Measurements from ENCODE around the gene SAP25. TPM values are rescaled to one million over a fixed set of nuclear protein-coding genes. Genes with fewer than 3 reads are reported as not detected.

Gene SAP25
- total and polyA plus RNA-seq, 2 experiments from 2014 or later, result 3.8 to 4.1 TPM

DNA sequence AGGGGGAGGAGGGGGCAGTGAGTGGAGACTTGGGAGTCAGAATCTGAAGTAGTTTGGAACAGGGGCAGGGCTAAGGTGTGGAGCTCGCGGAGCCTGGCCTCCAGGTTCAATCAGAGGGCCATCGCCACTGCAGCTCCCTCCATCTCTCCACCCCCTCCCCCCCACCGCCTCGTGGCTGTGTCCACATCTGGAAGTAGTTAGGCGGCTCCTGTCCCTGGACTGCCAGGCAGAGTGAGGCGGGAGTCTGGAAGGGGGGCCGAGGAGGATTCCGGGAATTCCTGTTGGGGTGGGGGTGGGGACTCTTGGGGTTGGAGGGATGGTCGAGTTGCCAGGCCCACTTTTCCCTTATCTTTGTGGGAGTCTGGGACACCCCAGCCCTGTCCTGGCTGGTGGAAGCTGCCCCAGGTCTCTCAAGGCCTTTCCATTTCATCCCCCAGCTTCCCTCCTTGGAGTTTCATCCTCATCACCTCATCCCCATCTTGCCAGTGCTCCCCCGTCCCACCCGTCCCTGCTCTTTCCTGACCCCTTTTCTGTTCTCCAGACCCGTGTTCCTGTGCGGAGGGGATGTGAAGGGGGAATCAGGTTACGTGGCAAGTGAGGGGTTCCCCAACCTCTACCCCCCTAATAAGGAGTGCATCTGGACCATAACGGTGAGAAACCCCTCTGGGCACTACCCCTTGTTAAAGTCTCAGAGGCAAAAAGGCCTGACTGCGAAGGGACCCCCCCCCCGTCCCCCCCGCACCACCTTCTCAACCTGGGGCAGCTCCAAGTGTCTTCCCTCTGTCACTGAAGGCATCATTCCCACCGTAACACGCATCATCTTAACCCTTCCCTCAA lies 29.4 kb upstream of the SAP25 start:
- ATAC-seq (peak; percentile 17), DNase-seq (ENCODE audit: low spot score) (peak; percentile 94)
- H3K27me3 ChIP-seq (ENCODE audit: insufficient read depth), result peaks cover 13% of the 10 kb centered on the region
- H2AFZ ChIP-seq, result no peak overlapping the region
- peak overlapping the region; percentile 90 for H3K4me3 ChIP-seq
- H3K79me2 ChIP-seq (replicated peaks; ENCODE audit: insufficient read depth), result no peaks in the 10 kb centered on the region
- TF ChIP-seq, protein P1, sequence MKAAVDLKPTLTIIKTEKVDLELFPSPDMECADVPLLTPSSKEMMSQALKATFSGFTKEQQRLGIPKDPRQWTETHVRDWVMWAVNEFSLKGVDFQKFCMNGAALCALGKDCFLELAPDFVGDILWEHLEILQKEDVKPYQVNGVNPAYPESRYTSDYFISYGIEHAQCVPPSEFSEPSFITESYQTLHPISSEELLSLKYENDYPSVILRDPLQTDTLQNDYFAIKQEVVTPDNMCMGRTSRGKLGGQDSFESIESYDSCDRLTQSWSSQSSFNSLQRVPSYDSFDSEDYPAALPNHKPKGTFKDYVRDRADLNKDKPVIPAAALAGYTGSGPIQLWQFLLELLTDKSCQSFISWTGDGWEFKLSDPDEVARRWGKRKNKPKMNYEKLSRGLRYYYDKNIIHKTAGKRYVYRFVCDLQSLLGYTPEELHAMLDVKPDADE (IDR thresholded peaks at IDR 0.05), result 0 out of 2 replicates have a peak, but pooled peaks have one; percentile 41
- peak; percentile 81 for TF ChIP-seq POLR2AphosphoS5 (IDR thresholded peaks at IDR 0.05; ENCODE audit: low read depth)
- TF ChIP-seq CREB1 (CRISPR knock-in tag; IDR thresholded peaks at IDR 0.05; ENCODE audit: low read depth), result no peak
- TF ChIP-seq NANOG (IDR thresholded peaks at IDR 0.05; ENCODE audit: borderline replicate concordance), result no peak; the same call in 1 of the 2 replicates
- TF ChIP-seq ZNF331 (CRISPR knock-in tag; IDR thresholded peaks at IDR 0.05; ENCODE audit: low read depth), result 0 out of 2 replicates have a peak, but pooled peaks have one; percentile 20
- Mint-ChIP-seq H3K4me3 (peak overlapping the region; percentile 86), H3K4me1 (peaks cover 39% of the 10 kb centered on the region), H3K36me3 (ENCODE audit: low read depth) (peaks cover 11% of the 10 kb centered on the region), H3K9me3 (no peaks in the 10 kb centered on the region), H3K27me3 (ENCODE audit: insufficient read depth, low read depth, poor library complexity) (peaks cover 35% of the 10 kb centered on the region), H3K27ac (peak overlapping the region; percentile 94; the same call in 1 of the 2 replicates)
- peak overlapping the region; percentile 99 for H3K4me2 ChIP-seq
- H3F3A ChIP-seq (replicated peaks; ENCODE audit: low read depth), result 0 out of 2 replicates have a peak, but pooled peaks cover 3% of the 10 kb centered on the region
- peaks cover 26% of the 10 kb centered on the region for H3K4me1 ChIP-seq (ENCODE audit: insufficient read depth)
- H4K20me1 ChIP-seq (replicated peaks; ENCODE audit: insufficient read depth), result no peaks in the 10 kb centered on the region; the same call in 1 of the 2 replicates
- H3K9me2 ChIP-seq (ENCODE audit: insufficient read depth), result no peaks in the 10 kb centered on the region
- H3K27ac ChIP-seq (ENCODE audit: low read depth), result peak overlapping the region; percentile 97
- H3K36me3 ChIP-seq (ENCODE audit: insufficient read depth), result no peaks in the 10 kb centered on the region

DNA sequence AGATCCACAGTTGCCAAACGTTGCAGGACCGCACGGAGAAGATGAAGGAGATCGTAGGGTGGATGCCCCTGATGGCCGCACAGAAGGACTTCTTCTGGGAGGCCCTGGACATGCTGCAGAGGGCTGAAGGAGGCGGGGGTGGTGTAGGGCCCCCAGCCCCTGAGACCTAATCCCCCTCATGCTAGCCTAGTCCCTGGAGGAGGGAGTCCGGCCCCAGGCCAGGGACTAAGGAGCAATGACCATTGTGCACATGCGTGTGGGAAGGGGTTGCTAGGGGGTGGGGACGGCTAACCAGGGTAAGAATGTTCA lies 27.0 kb upstream of the SAP25 start:
- Mint-ChIP-seq H3K36me3 (ENCODE audit: low read depth) (peaks cover 11% of the 10 kb centered on the region), H3K9me3 (no peaks in the 10 kb centered on the region), H3K4me1 (peaks cover 34% of the 10 kb centered on the region), H3K27ac (no peak overlapping the region), H3K27me3 (ENCODE audit: insufficient read depth, low read depth, poor library complexity) (peaks cover 24% of the 10 kb centered on the region), H3K4me3 (no peak overlapping the region)
- Histone ChIP-seq H4K20me1 (replicated peaks; ENCODE audit: insufficient read depth) (no peaks in the 10 kb centered on the region; the same call in 1 of the 2 replicates), H2AFZ (no peak overlapping the region), H3K9me2 (ENCODE audit: insufficient read depth) (no peaks in the 10 kb centered on the region), H3K27me3 (ENCODE audit: insufficient read depth) (peaks cover 4% of the 10 kb centered on the region; the same call in 1 of the 2 replicates), H3K4me1 (ENCODE audit: insufficient read depth) (peaks cover 19% of the 10 kb centered on the region), H3F3A (replicated peaks; ENCODE audit: low read depth) (0 out of 2 replicates have a peak, but pooled peaks cover 3% of the 10 kb centered on the region), H3K4me3 (no peak overlapping the region), H3K27ac (ENCODE audit: low read depth) (no peak overlapping the region), H3K36me3 (ENCODE audit: insufficient read depth) (no peaks in the 10 kb centered on the region; the same call in none of the 2 replicates), H3K79me2 (replicated peaks; ENCODE audit: insufficient read depth) (no peaks in the 10 kb centered on the region), H3K4me2 (no peak overlapping the region; the same call in 1 of the 2 replicates)
- no peak for DNase-seq (ENCODE audit: low spot score)
- ATAC-seq, result no peak
- TF ChIP-seq NANOG (IDR thresholded peaks at IDR 0.05; ENCODE audit: borderline replicate concordance) (no peak), ZNF331 (CRISPR knock-in tag; IDR thresholded peaks at IDR 0.05; ENCODE audit: low read depth) (no peak), CREB1 (CRISPR knock-in tag; IDR thresholded peaks at IDR 0.05; ENCODE audit: low read depth) (no peak), EZH2 (IDR thresholded peaks at IDR 0.05; ENCODE audit: low read depth, unreplicated experiment) (no peak), POLR2AphosphoS5 (IDR thresholded peaks at IDR 0.05; ENCODE audit: low read depth) (no peak), JUNB (IDR thresholded peaks at IDR 0.05; ENCODE audit: unreplicated experiment) (no peak), EZH2phosphoT487 (IDR thresholded peaks at IDR 0.05; ENCODE audit: unreplicated experiment) (no peak), STAT1 (IDR thresholded peaks at IDR 0.05; ENCODE audit: unreplicated experiment) (no peak)
- TF ChIP-seq, protein P2, sequence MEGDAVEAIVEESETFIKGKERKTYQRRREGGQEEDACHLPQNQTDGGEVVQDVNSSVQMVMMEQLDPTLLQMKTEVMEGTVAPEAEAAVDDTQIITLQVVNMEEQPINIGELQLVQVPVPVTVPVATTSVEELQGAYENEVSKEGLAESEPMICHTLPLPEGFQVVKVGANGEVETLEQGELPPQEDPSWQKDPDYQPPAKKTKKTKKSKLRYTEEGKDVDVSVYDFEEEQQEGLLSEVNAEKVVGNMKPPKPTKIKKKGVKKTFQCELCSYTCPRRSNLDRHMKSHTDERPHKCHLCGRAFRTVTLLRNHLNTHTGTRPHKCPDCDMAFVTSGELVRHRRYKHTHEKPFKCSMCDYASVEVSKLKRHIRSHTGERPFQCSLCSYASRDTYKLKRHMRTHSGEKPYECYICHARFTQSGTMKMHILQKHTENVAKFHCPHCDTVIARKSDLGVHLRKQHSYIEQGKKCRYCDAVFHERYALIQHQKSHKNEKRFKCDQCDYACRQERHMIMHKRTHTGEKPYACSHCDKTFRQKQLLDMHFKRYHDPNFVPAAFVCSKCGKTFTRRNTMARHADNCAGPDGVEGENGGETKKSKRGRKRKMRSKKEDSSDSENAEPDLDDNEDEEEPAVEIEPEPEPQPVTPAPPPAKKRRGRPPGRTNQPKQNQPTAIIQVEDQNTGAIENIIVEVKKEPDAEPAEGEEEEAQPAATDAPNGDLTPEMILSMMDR (conservative IDR thresholded peaks at IDR 0.05; ENCODE audit: low read depth in 2 of 2), result no peak
- TF ChIP-seq, protein P1 (IDR thresholded peaks at IDR 0.05), result no peak
